ENCODE data around the gene MAMDC2. TPM values are rescaled to one million over a fixed set of nuclear protein-coding genes. Genes with fewer than 3 reads are reported as not detected.

MAMDC2 gene
- total RNA-seq, 4 donors from 2014 or later: 4.9 to 9.9 (median 8.7) TPM

GRCh38 chr9:69999315-69999714 lies 44.3 kb upstream of the MAMDC2 start:
- intact Hi-C loops (cut with DNase I; ENCODE audit: low total_unique reads) (no loop called here), in situ Hi-C loops (cut with MboI; ENCODE audit: low sequenced_read_pairs in 4 of 4) (loop anchor here in 1 of 4 donors (25.0 kb wide), 1 partner anchor 613 kb away; no protein-coding TSS in a partner anchor)
- Histone ChIP-seq H3K4me1 (peaks cover 3 to 4% of the 10 kb centered on the region in 2 donors), H3K27me3 (no peaks in the 10 kb centered on the region), H3K9me3 (no peaks in the 10 kb centered on the region), H3K27ac (no peak overlapping the region), H3K36me3 (no peaks in the 10 kb centered on the region), H3K4me3 (no peak overlapping the region)
- TF ChIP-seq, protein P1, sequence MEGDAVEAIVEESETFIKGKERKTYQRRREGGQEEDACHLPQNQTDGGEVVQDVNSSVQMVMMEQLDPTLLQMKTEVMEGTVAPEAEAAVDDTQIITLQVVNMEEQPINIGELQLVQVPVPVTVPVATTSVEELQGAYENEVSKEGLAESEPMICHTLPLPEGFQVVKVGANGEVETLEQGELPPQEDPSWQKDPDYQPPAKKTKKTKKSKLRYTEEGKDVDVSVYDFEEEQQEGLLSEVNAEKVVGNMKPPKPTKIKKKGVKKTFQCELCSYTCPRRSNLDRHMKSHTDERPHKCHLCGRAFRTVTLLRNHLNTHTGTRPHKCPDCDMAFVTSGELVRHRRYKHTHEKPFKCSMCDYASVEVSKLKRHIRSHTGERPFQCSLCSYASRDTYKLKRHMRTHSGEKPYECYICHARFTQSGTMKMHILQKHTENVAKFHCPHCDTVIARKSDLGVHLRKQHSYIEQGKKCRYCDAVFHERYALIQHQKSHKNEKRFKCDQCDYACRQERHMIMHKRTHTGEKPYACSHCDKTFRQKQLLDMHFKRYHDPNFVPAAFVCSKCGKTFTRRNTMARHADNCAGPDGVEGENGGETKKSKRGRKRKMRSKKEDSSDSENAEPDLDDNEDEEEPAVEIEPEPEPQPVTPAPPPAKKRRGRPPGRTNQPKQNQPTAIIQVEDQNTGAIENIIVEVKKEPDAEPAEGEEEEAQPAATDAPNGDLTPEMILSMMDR (IDR thresholded peaks at IDR 0.05 in 4 of 5, conservative IDR thresholded peaks at IDR 0.05 in 1 of 5): no peak
- no peak for TF ChIP-seq POLR2A (IDR thresholded peaks at IDR 0.05)
- peak; percentile 11 to 40 for DNase-seq
- ATAC-seq: peak; percentile 52 to 53

DNA sequence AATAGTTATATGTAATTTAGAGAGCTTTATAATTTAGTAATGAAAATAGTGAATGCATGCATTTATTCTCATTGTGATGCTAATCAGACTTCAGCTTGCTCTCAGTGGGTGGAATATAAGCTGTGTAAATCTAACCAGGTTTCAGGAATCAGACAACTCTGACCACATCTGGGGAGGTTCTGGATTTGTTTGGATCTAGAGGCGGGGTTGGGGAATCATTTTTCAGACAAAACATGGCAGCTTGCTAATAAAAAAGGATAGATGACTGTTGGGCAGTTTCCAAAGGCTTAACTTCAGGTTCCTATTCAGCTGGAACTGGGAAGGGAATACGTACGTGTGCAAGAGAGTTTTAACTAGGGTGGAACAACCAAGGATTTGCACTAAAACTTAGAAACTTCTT lies 43.2 kb upstream of the MAMDC2 start:
- Histone ChIP-seq H3K27ac (no peak overlapping the region), H3K36me3 (no peaks in the 10 kb centered on the region), H3K9me3 (no peaks in the 10 kb centered on the region), H3K4me1 (peaks cover 3 to 4% of the 10 kb centered on the region in 2 donors), H3K27me3 (no peaks in the 10 kb centered on the region), H3K4me3 (no peak overlapping the region)
- intact Hi-C loops (cut with DNase I; ENCODE audit: low total_unique reads): no loop called here
- no peak for ATAC-seq
- in situ Hi-C loops (cut with MboI; ENCODE audit: low sequenced_read_pairs in 4 of 4): no loop called here
- TF ChIP-seq, protein P1 (IDR thresholded peaks at IDR 0.05 in 4 of 5, conservative IDR thresholded peaks at IDR 0.05 in 1 of 5): no peak
- TF ChIP-seq POLR2A (IDR thresholded peaks at IDR 0.05): no peak
- DNase-seq: no peak

GRCh38 chr9:70003901-70004714 lies 39.5 kb upstream of the MAMDC2 start:
- intact Hi-C loops (cut with DNase I; ENCODE audit: low total_unique reads) (no loop called here), in situ Hi-C loops (cut with MboI; ENCODE audit: low sequenced_read_pairs in 4 of 4) (no loop called here)
- H3K9me3 ChIP-seq: no peaks in the 10 kb centered on the region
- no peaks in the 10 kb centered on the region for H3K27me3 ChIP-seq
- no peaks in the 10 kb centered on the region for H3K36me3 ChIP-seq
- no peak overlapping the region for H3K27ac ChIP-seq
- no peak for DNase-seq
- TF ChIP-seq POLR2A (IDR thresholded peaks at IDR 0.05): no peak
- TF ChIP-seq, protein P1 (IDR thresholded peaks at IDR 0.05 in 4 of 5, conservative IDR thresholded peaks at IDR 0.05 in 1 of 5): no peak
- H3K4me3 ChIP-seq: no peak overlapping the region
- ATAC-seq: no peak
- no peaks in the 10 kb centered on the region for H3K4me1 ChIP-seq

GRCh38 chr9:70006306-70006705 lies 37.3 kb upstream of the MAMDC2 start:
- H3K9me3 ChIP-seq: no peaks in the 10 kb centered on the region
- no peaks in the 10 kb centered on the region for H3K27me3 ChIP-seq
- H3K4me1 ChIP-seq: no peaks in the 10 kb centered on the region
- H3K27ac ChIP-seq: no peak overlapping the region
- ATAC-seq (no peak), DNase-seq (no peak)
- in situ Hi-C loops (cut with MboI; ENCODE audit: low sequenced_read_pairs in 4 of 4): no loop called here
- intact Hi-C loops (cut with DNase I; ENCODE audit: low total_unique reads): no loop called here
- no peak overlapping the region for H3K4me3 ChIP-seq
- no peaks in the 10 kb centered on the region for H3K36me3 ChIP-seq
- TF ChIP-seq, protein P1 (IDR thresholded peaks at IDR 0.05 in 4 of 5, conservative IDR thresholded peaks at IDR 0.05 in 1 of 5): no peak
- no peak for TF ChIP-seq POLR2A (IDR thresholded peaks at IDR 0.05)

Data from gastrocnemius medialis (tissue), 4 donors.